Measurements from ENCODE around the gene ASCL2.

Gene ASCL2

GRCh38 chr11:2270322-2271076, at the start of gene ASCL2:
Gene ASCL2 (minus strand): TSS chr11:2270588. CDS start chr11:2270332, 256 bp downstream.
- no peak for DNase-seq (ENCODE audit: low spot score)

GRCh38 chr11:2319791-2320472, 49.5 kb upstream of the ASCL2 start:
- DNase-seq (ENCODE audit: low spot score): no peak

- no peak for DNase-seq (ENCODE audit: low spot score)
Observed at GRCh38 chr11:2318707-2319106, 48.3 kb upstream of the ASCL2 start.

GRCh38 chr11:2318123-2318522, 47.7 kb upstream of the ASCL2 start:
- DNase-seq (ENCODE audit: low spot score): no peak

- no peak for DNase-seq (ENCODE audit: low spot score)
Observed at GRCh38 chr11:2317354-2318050, 47.1 kb upstream of the ASCL2 start.

- no peak for DNase-seq (ENCODE audit: low spot score)
Observed at GRCh38 chr11:2316963-2317244, 46.5 kb upstream of the ASCL2 start.

- DNase-seq (ENCODE audit: low spot score): no peak
Observed at GRCh38 chr11:2316169-2316962, 46.0 kb upstream of the ASCL2 start.

GRCh38 chr11:2315395-2316168, 45.2 kb upstream of the ASCL2 start:
- DNase-seq (ENCODE audit: low spot score): no peak

GRCh38 chr11:2314525-2315394, 44.4 kb upstream of the ASCL2 start:
- peak; percentile 68 for DNase-seq (ENCODE audit: low spot score)

- DNase-seq (ENCODE audit: low spot score): no peak
Observed at GRCh38 chr11:2314136-2314524, 43.7 kb upstream of the ASCL2 start.

GRCh38 chr11:2313051-2313951, 42.9 kb upstream of the ASCL2 start:
- DNase-seq (ENCODE audit: low spot score): no peak

GRCh38 chr11:2312232-2313042, 42.0 kb upstream of the ASCL2 start:
- DNase-seq (ENCODE audit: low spot score): no peak

GRCh38 chr11:2311353-2312133, 41.2 kb upstream of the ASCL2 start:
- DNase-seq (ENCODE audit: low spot score): no peak

GRCh38 chr11:2310786-2311352, 40.5 kb upstream of the ASCL2 start:
- DNase-seq (ENCODE audit: low spot score): no peak

GRCh38 chr11:2310073-2310785, 39.8 kb upstream of the ASCL2 start:
- DNase-seq (ENCODE audit: low spot score): no peak

- DNase-seq (ENCODE audit: low spot score): no peak
Observed at GRCh38 chr11:2309251-2310072, 39.1 kb upstream of the ASCL2 start.

Data from hepatic stellate cell (primary cell).